ENCODE measurements around the gene SNX3.
"Not testable (repeated sequence)": the region's sequence is repeated elsewhere in the genome, so short reads cannot be mapped to it uniquely, and the experiment has no call there.

Gene SNX3

GRCh38 chr6:108260126-108260808, 573 bp downstream of the SNX3 start:
- DNase-seq: peak; percentile 56

DNA sequence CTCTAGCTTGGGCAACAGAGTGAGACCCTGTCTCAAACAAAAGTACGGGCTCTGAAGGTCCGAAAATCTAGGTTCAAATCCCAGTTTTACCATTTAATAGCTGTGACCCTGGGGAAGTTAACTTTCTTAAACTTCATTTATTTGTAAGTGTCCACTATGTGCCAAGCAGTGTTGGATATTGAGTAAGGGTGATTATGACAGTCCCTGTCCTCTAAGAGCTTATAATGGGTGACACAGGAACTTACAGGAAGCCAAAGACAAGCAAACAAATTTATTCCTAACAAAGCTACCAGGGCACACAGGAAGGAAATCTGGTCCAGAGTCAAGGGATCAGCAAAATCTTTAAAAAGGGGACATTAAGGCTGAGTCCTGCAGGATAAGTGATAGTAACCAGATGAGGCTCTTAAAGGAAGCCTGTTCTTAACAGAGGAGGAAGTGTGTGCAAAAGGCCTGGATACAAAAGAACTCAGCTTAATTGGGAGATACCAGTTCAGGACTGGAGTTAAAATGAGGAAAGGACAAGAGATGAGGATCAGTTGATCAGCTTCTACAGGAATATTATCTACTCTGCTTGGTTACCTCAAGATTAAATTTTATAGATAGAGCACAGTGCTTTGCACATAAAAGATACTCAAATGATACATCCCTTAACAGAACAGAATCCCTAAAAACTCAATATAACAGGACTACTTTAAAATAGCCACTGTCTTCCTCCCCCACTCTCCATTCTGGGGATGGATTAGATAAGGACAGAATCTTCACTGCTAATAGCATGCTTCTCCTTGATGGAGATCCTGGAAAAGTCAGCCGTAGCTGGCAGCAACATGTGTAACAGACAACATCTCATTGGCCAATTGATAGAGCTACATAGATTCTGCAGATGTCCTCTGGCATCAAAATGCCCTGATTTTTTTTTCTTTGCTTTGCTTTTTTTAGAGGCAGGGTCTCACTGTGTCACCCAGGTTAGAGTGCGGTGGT, 6.1 kb downstream of the SNX3 start:
- DNase-seq: peak; percentile 76

DNA sequence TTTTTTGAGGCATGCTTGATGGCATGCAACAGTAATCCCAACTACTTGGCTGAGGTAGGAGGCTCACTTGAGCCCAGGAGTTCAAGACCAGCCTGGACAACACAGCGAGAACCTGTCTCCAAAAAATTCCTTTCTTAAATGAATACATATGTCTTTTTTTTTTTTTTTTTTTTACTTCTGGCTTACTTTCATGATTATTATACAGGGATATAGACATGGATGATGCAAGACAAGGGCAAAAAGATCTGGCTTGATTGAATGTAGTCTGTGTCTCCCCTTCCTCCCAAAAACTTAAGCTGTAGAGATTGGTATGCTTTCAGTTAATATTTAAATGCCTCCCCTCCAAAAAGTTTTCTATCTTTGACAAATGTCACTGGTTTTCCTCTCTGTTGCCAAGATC, 7.6 kb downstream of the SNX3 start:
- no peak for DNase-seq

DNA sequence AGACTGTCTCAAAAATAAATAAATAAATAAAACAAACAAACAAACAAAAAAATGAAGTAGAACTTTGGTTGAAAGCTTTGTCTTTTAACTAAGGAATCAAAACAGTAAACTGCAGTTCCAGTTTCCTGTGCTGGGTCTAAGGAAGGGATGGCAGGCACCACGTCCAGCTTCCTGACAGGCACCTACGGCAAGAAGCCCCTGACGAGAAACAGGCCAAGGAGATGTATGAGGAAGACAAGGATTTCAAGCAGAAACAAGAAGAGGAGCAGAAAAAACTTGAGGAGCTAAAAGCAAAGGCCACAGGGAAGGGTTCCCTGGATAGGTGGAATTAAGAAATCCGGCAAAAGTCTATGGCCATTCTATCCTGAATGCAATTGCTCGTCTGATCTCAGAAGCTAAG, 8.8 kb downstream of the SNX3 start:
- no peak for DNase-seq

DNA sequence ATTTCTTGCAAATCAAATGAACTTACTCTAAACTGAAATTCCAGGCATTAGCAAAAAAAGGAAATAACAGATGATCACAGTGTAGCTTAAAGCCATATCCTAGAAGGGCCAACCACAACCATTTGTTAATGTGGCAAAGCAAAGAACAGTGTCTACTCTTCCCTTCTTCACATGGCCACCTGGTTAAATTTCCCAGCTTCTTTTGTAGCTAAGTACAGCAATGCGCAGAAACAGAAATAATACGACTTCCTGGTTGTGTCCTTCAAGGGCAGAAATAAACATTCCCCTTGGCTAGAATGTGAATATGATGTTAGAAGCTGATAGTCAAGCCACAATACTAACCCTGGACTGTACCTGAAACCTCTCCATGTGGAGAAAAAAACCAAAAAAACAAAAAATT, 9.6 kb downstream of the SNX3 start:
- no peak for DNase-seq

DNA sequence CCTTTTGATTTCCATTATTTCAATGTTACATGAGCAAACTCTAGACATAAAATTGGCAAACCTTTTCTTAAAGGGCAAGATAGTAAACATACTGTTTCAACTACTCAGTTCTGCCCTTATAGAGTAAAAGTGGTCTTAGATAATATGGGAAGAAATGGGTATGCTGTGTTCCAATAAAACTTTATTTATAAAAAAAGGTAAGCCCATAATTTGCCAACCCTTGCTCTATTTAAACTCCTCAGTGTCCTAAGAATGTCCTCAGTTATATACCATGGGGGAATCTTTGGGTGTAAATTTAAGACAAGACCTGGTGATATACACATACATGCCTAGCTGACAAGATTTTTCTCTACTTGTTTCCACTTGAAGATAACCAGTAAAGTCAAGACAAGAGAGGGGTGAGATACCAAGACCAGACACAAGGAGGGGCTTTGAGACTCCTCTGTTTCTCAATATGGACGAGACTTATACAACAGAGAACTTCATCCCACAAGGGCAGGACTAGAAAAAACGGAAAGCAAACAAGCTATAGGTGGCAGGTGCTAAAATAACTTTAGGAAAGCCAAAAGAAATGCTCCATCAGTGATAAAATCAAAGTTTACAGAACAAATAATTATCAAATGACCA, 10.5 kb downstream of the SNX3 start:
- DNase-seq: peak; percentile 22

DNA sequence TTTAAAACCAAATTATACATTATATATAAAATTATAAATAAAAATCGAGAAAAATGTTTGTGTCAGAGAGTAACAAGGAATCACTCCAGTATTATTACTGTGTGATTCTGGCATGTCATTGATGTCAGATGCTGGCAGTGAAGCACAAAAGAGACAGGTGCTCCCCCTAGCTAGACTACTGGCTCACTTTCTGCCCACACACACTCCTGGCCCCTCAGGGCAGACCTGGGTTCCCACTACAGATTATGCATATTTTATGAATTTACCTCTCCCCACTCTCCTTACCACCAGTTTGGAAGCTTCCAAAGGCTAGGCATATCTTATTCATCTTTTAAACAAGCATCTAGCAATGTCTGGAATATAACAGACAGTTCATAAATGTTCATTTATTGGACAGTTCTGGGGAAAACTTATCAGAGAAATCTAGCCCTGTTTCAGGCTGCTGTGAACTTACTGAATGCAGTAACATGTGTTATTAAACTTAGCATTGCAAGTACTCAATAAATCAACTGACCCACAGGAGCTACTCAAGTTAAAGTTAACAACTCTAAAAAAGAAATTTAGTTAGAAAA, 12.8 kb downstream of the SNX3 start:
- DNase-seq: no peak

GRCh38 chr6:108245095-108245494, 15.7 kb downstream of the SNX3 start:
- not testable (repeated sequence) for DNase-seq

DNA sequence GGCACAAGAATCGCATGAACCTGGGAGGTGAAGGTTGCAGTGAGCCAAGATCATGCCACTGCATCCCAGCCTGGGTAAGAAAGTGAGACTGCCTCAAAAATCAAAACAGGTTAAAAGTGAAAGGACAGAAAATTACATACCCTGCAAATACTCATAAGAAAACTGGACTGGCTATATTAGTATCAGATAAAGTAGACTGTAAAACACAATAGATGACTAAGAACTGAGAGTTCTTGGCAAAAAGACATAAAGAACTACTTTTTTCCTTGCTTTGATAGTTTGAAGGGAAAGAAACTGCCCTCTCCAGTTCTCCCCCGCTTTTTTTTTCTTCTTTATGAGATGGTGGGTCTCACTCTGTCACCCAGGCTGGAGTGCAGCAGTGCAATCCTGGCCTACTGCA, 17.0 kb downstream of the SNX3 start:
- no peak for DNase-seq

GRCh38 chr6:108242721-108243120, 18.1 kb downstream of the SNX3 start:
- DNase-seq: no peak

DNA sequence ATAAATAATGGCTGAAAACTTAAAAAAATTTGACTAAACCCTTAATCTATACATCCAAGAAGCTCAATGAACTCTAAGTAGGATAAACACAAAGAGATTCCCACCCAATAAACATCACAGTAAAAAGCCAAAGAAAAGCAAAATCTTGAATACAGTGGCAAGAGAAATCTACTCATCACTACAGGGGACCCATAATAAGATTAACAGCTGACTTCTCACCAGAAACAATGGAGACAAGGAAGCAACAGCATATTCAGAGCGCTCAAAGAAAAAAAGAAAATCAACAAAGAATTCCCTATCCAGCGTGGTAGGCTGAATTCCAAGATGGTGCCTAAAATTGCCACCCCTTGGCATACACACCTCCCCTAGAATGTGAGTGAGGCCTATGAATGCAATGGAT, 18.6 kb downstream of the SNX3 start:
- no peak for DNase-seq

- no peak for DNase-seq
These were observed 22.5 kb downstream of the SNX3 start for GRCh38 chr6:108238322-108238721.

DNA sequence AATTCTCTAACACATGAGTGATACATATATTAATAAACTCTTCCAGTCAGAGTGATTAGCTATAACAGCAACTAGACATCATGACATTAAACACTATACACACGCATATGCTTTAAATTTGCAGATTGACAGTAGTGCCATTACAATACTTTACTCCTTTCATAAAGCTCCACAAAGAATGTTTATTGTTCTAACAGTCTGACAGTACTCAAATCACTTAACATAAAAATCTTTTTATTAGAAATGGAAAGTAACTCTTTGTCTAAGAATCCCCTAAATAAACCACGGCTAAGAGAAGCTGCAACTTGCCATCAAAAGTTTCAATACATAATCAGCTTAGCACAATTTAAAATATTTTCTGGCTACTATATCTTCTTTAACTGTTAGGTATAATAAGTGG, 24.0 kb downstream of the SNX3 start:
- no peak for DNase-seq

GRCh38 chr6:108235127-108235526, 25.7 kb downstream of the SNX3 start:
- no peak for DNase-seq

DNA sequence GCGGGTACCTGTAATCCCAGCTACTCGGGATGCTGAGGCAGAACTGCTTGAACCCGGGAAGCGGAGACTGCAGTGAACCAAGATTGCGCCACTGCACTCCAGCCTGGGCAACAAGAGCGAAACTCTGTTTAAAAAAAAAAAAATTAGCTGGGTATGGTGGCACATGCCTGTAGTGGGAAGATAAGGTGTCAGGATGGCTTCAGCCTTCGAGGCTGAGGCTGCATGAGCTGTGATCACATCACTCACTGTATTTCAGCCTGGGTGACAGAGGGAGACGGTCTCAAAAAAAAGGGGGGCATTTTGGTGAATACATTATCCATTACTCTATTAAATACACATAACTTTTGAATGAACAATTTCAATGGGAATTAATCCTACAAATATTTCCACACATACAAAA, 32.4 kb downstream of the SNX3 start:
- no peak for DNase-seq

GRCh38 chr6:108227290-108227689, 33.5 kb downstream of the SNX3 start:
- DNase-seq: no peak

DNA sequence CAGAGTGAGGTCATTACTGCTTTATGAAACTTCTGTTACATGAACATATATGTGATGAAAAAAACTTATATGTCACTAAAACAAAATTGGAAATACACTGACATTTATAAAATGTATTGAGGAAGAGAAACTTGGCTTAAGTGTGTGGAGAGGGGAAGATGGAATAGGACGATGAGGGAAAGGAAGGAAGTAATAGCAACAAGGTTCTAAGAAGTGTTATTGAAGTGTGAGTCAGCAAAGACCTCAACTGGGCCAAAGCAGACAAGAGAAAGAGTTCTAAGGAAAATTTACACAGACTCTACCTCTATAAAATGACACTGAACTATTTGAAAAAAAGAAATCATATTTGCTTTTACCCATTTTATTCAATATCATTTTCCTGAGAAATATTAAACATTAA, 38.3 kb downstream of the SNX3 start:
- peak; percentile 67 for DNase-seq

GRCh38 chr6:108222064-108222463, 38.8 kb downstream of the SNX3 start:
- DNase-seq: no peak

- no peak for DNase-seq
These were observed 49.2 kb downstream of the SNX3 start for GRCh38 chr6:108211671-108212070.

DNA sequence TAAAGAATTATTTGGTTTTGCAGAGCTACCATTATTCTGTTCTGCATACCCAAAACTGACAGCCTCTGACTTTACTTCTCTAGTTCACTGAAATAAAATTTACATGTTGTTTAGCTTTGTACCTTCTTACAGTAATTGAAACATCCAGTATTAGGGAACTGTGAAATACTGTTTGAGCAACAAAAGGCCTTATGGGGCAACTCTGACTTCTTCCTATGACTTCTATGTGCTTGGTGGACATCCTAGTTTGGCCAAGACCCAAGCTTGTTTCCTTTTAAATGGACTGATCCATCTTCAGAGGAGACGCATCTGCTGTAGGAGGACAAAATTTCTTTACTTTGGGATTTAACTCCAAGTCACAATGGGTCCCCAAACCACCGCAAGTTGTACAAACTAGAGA, 50.3 kb downstream of the SNX3 start:
- DNase-seq: peak; percentile 67

- DNase-seq: no peak
These were observed 51.1 kb downstream of the SNX3 start for GRCh38 chr6:108209738-108210137.

- DNase-seq: no peak
These were observed 53.8 kb downstream of the SNX3 start for GRCh38 chr6:108207013-108207412.
